ENCODE measurements around the gene LRRC55.
A peak's percentile ranks its signal among the peaks of the same experiment; 100 is the strongest.

The LRRC55 gene

GRCh38 chr11:57196596-57196995 lies 14.8 kb downstream of the LRRC55 start:
- no peak for DNase-seq (ENCODE audit: low read depth in 1 of 2, low spot score in 1 of 2)
- in situ Hi-C loops (cut with HindIII; ENCODE audit: low pct_unique_long_range_greater_than_20kb, low sequenced_read_pairs), result no loop called here
- TF ChIP-seq JUND (IDR thresholded peaks at IDR 0.05; ENCODE audit: low read depth), result no peak

- DNase-seq (ENCODE audit: low read depth in 1 of 2, low spot score in 1 of 2), result no peak
- in situ Hi-C loops (cut with HindIII; ENCODE audit: low pct_unique_long_range_greater_than_20kb, low sequenced_read_pairs), result no loop called here
- TF ChIP-seq JUND (IDR thresholded peaks at IDR 0.05; ENCODE audit: low read depth), result no peak
Measured at GRCh38 chr11:57197762-57198161, 16.0 kb downstream of the LRRC55 start.

- in situ Hi-C loops (cut with HindIII; ENCODE audit: low pct_unique_long_range_greater_than_20kb, low sequenced_read_pairs), result no loop called here
- no peak for TF ChIP-seq JUND (IDR thresholded peaks at IDR 0.05; ENCODE audit: low read depth)
- DNase-seq (ENCODE audit: low read depth in 1 of 2, low spot score in 1 of 2), result no peak
Measured at GRCh38 chr11:57199330-57199729, 17.6 kb downstream of the LRRC55 start.

DNA sequence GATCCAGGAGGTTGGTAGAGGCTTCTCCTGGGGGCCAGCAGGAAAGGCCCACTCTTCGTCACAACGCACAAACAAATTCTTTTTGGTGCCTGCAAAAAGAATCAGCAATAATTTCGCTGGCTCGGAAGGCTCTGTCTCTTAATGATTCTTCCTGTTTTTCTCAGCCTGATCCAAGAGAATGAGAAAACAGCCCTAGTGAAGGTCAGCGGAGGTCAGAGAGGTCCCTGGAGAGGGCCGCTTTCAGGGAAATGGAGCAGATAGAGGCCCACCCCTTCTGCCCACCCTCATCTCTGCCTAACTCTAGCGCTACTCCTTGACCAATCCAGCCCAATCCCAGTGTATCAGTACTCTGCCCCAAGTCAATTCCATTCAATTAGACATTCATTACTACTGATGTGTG lies 19.2 kb downstream of the LRRC55 start:
- no peak for TF ChIP-seq JUND (IDR thresholded peaks at IDR 0.05; ENCODE audit: low read depth)
- no peak for DNase-seq (ENCODE audit: low read depth in 1 of 2, low spot score in 1 of 2)
- in situ Hi-C loops (cut with HindIII; ENCODE audit: low pct_unique_long_range_greater_than_20kb, low sequenced_read_pairs), result no loop called here

DNA sequence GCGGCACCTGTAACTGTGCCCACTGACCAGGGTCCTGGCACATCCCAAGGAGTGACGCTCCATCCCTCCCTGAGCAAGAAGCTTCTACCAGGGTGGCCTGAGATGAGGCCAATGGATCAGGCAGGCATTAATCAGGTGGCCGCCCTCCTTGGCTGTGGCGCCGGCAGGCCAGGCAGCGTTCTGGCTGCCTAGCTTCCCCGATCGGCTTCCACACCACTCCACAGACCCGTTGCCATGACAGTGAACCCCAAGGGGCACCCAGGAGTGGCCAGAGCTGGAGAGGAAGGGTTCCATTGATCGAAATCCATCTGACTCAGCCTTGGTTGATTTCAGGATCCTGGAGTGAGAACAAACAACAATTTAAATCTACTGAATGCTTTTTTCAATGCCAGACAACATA lies 20.5 kb downstream of the LRRC55 start:
- in situ Hi-C loops (cut with HindIII; ENCODE audit: low pct_unique_long_range_greater_than_20kb, low sequenced_read_pairs), result no loop called here
- no peak for TF ChIP-seq JUND (IDR thresholded peaks at IDR 0.05; ENCODE audit: low read depth)
- DNase-seq (ENCODE audit: low read depth in 1 of 2, low spot score in 1 of 2), result no peak

DNA sequence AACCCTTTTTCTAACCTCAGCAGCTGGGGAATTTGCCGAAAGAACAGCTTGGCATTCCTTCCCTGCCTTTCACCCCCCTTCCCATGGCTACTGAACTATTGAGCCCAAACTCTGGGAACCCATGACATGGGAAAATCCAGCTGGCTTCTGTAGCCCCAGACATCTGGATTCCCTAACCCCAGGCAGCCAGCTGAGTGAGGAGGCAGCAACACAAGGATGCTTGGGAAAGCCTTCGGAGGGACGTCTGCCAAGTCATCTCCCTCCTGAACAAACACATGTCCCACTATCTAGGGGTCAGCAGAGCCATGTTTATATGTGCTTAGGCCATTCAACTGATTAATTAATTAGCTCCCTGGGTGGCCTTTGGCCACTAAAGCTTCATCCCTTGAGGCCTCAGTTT lies 21.6 kb downstream of the LRRC55 start:
- no peak for DNase-seq (ENCODE audit: low read depth in 1 of 2, low spot score in 1 of 2)
- TF ChIP-seq JUND (IDR thresholded peaks at IDR 0.05; ENCODE audit: low read depth), result no peak
- in situ Hi-C loops (cut with HindIII; ENCODE audit: low pct_unique_long_range_greater_than_20kb, low sequenced_read_pairs), result no loop called here

GRCh38 chr11:57203882-57204480 lies 22.2 kb downstream of the LRRC55 start:
- TF ChIP-seq JUND (IDR thresholded peaks at IDR 0.05; ENCODE audit: low read depth), result no peak
- in situ Hi-C loops (cut with HindIII; ENCODE audit: low pct_unique_long_range_greater_than_20kb, low sequenced_read_pairs), result no loop called here
- no peak for DNase-seq (ENCODE audit: low read depth in 1 of 2, low spot score in 1 of 2)

GRCh38 chr11:57205041-57205641 lies 23.4 kb downstream of the LRRC55 start:
- DNase-seq (ENCODE audit: low read depth in 1 of 2, low spot score in 1 of 2), result peak in 1 of 2 experiments; percentile 23
- TF ChIP-seq JUND (IDR thresholded peaks at IDR 0.05; ENCODE audit: low read depth), result no peak

DNA sequence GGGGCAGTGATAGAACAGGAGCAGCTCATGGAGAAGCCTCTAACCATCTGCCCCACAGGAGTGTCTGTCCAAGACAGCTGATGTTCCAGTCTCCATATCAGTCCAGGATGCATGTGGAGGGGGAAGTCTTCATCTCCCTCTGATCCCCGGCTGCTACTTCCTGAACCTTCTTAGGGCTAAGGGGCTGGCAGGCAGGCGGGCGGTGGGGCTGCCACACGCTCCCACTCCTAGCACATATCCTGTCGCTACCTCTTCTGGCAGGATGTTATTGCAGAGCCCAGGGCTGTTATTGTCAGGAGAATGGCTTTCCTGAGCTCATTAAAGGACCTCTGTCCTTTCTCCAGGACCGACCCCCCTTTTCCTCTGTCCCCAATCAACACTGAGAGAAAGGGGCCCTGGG lies 25.4 kb downstream of the LRRC55 start:
- TF ChIP-seq JUND (IDR thresholded peaks at IDR 0.05; ENCODE audit: low read depth), result no peak
- in situ Hi-C loops (cut with HindIII; ENCODE audit: low pct_unique_long_range_greater_than_20kb, low sequenced_read_pairs), result no loop called here
- DNase-seq (ENCODE audit: low read depth in 1 of 2, low spot score in 1 of 2), result no peak

More at GRCh38 chr11:57205041-57205641, 23.4 kb downstream of the LRRC55 start:
- in situ Hi-C loops (cut with HindIII; ENCODE audit: low pct_unique_long_range_greater_than_20kb, low sequenced_read_pairs), result no loop called here

DNA sequence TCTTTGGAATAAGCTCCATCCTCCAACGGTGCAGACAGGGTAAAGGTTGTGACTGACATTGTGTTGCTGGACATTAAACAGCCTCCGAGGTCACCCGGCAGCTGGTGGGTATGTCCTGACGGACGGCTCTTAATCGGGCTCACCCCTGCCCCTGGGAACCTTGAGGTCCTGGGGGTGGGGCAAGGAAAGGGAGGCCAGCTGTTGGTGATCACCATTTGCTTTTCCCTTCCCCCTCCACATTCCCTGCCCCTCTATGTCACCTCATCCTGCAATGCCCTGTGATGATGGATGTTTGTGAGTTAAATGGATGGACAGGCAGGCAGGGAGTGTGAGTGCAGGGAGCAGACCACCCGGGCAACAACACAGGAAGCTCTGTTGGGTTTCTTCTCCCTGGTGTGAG lies 29.0 kb downstream of the LRRC55 start:
- TF ChIP-seq JUND (IDR thresholded peaks at IDR 0.05; ENCODE audit: low read depth), result no peak
- in situ Hi-C loops (cut with HindIII; ENCODE audit: low pct_unique_long_range_greater_than_20kb, low sequenced_read_pairs), result no loop called here
- DNase-seq (ENCODE audit: low read depth in 1 of 2, low spot score in 1 of 2), result no peak

GRCh38 chr11:57213342-57214097 lies 31.8 kb downstream of the LRRC55 start:
- TF ChIP-seq JUND (IDR thresholded peaks at IDR 0.05; ENCODE audit: low read depth), result no peak
- no peak for DNase-seq (ENCODE audit: low read depth in 1 of 2, low spot score in 1 of 2)
- in situ Hi-C loops (cut with HindIII; ENCODE audit: low pct_unique_long_range_greater_than_20kb, low sequenced_read_pairs), result no loop called here

- no peak for TF ChIP-seq JUND (IDR thresholded peaks at IDR 0.05; ENCODE audit: low read depth)
- DNase-seq (ENCODE audit: low read depth in 1 of 2, low spot score in 1 of 2), result no peak
- in situ Hi-C loops (cut with HindIII; ENCODE audit: low pct_unique_long_range_greater_than_20kb, low sequenced_read_pairs), result no loop called here
Measured at GRCh38 chr11:57214098-57214417, 32.3 kb downstream of the LRRC55 start.

DNA sequence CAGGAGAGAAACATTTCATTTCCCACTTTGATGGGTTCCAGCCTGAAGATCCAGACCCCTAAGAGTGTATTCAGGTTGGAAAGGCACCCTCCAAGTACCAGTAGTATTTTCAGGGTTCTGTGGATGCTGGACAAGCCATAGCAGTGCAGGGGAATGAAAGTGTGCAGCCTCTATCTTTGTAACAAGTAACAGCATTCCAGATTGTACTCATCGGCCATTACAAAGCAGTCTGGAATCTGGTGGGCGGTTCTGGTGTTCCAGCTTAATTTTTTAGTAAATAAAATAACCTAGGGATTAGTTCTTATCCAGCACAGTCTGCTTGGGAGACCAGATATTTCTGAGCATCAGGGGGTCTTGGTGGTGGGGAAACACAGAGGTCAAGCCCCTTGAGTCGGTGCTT lies 32.7 kb downstream of the LRRC55 start:
- no peak for DNase-seq (ENCODE audit: low read depth in 1 of 2, low spot score in 1 of 2)
- in situ Hi-C loops (cut with HindIII; ENCODE audit: low pct_unique_long_range_greater_than_20kb, low sequenced_read_pairs), result no loop called here
- no peak for TF ChIP-seq JUND (IDR thresholded peaks at IDR 0.05; ENCODE audit: low read depth)
